PFSK-1 (cell line): ENCODE data around the gene CLEC16A.

Experiments
- FOXP2 ChIP-seq: optimal IDR thresholded peaks from 2 replicates; pipeline ENCODE3; 2011; ENCODE audit warnings: borderline replicate concordance, control low read depth, inconsistent platforms; ENCODE audit not compliant: insufficient read depth; ENCODE audit errors: extremely low read length, extremely low read depth
- POLR2AphosphoS5 ChIP-seq: IDR thresholded peaks from 2 replicates; pipeline ENCODE4 v1.6.1; 2012; ENCODE audit warnings: low read depth, mild to moderate bottlenecking, control low read depth, low read length, moderate library complexity
- REST ChIP-seq, 2 experiments: IDR thresholded peaks; 2 replicates each; pipeline versions ENCODE4 v1.6.1 to v1.8.0; 2011 to 2012; ENCODE audit warnings: low read depth in 2 of 2, low read length in 2 of 2, control low read depth in 1 of 2, inconsistent platforms in 1 of 2, mild to moderate bottlenecking in 1 of 2, moderate library complexity in 1 of 2; ENCODE audit not compliant: insufficient read depth in 1 of 2
- SIN3A ChIP-seq: IDR thresholded peaks from 2 replicates; pipeline ENCODE4 v1.6.1; 2012; ENCODE audit warnings: mild to moderate bottlenecking, low read length, moderate library complexity, borderline replicate concordance; ENCODE audit not compliant: insufficient read depth
- TAF1 ChIP-seq: IDR thresholded peaks from 2 replicates; pipeline ENCODE4 v1.6.1; 2012; ENCODE audit warnings: low read length, control low read depth, borderline replicate concordance; ENCODE audit not compliant: insufficient read depth

CLEC16A gene

GRCh38 chr16:11020792-11021551 is 76.6 kb downstream of the CLEC16A start:
- TF ChIP-seq FOXP2 (no peak), POLR2AphosphoS5 (no peak), SIN3A (no peak), TAF1 (no peak), REST (IDR thresholded peaks at IDR 0.05; ENCODE audit: insufficient read depth in 1 of 2, low read depth in 2 of 2, low read length in 2 of 2) (no peak)

DNA sequence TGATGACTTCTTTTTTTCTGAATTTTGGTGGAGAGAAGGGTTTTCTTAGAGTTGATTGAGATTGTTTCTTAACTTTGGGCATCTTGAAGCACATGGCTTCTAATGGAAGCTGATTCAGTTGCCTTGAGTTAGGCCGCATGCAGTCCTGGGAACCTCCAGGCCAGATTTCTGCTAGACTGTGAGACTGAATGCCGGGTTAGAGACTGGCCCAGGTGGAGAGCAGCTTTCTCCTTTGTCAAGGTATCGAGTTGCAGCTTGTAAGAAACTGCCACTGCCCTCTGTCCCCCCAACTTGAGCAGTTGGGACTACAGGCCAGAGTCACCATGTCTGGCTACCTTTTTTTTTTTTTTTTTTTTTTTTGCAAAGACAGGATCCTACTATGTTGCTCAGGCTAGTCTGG is 77.6 kb downstream of the CLEC16A start:
- TF ChIP-seq SIN3A (no peak), REST (IDR thresholded peaks at IDR 0.05; ENCODE audit: insufficient read depth in 1 of 2, low read depth in 2 of 2, low read length in 2 of 2) (no peak), FOXP2 (no peak), POLR2AphosphoS5 (no peak), TAF1 (no peak)

GRCh38 chr16:11023262-11024039 is 79.1 kb downstream of the CLEC16A start:
- TF ChIP-seq REST (IDR thresholded peaks at IDR 0.05; ENCODE audit: insufficient read depth in 1 of 2, low read depth in 2 of 2, low read length in 2 of 2): no peak
- no peak for TF ChIP-seq TAF1
- no peak for TF ChIP-seq FOXP2
- TF ChIP-seq POLR2AphosphoS5: no peak
- no peak for TF ChIP-seq SIN3A

DNA sequence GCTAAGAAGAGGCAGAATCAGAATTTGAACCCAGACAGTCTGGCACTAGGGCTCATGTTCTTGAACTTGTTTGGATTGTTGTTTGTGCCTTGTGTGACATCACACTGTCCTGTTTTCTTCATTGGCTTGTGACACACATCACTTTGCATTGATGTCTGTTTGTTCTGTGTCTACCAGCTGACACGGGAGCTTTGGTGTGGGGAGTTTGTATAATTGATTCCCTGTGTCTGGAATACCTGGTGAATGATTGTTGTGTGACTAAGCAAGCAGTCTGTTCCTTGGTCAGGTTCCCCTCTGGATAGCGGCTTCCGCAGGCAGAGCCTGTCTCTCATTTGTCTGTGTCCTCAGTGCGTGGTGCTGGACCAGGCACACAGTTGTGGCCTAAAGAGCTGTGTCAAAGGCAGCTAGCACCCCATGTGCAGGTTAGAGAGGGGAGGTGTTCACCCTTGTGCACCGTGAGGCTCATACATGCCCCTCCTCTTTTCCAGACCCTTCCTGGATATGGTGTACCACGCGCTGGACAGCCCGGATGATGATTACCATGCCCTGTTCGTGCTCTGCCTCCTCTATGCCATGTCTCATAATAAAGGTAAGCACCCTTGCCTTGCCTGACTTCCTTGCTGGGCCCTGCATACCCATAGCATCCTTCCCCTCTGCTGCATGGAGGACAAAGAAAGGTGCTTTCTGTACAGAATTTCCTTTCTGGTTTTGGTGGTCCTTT is 80.1 kb downstream of the CLEC16A start:
- no peak for TF ChIP-seq REST (IDR thresholded peaks at IDR 0.05; ENCODE audit: insufficient read depth in 1 of 2, low read depth in 2 of 2, low read length in 2 of 2)
